Activated CD4-positive, alpha-beta memory T cell treated with anti-CD3 and anti-CD28 coated beads, Interleukin-2, amount 10 ng/mL, durations not matched to agents 7 days and 5 days (primary cell): ENCODE measurements around the gene RAB8A. TPM values are rescaled to one million over a fixed set of nuclear protein-coding genes. Genes with fewer than 3 reads are reported as not detected.
"Not testable (repeated sequence)": the region's sequence is repeated elsewhere in the genome, so short reads cannot be mapped to it uniquely, and the experiment has no call there.

Experiments used
- CTCF ChIA-PET: fragments of 350-600 bp; sonication (Branson Sonifier 250); formaldehyde crosslinking; loops from one replicate; lab custom pipeline; 2021; ENCODE audit warnings: antibody characterized with exemption, inconsistent platforms; lab: Charles Lee
- POLR2A ChIA-PET: fragments of 350-600 bp; sonication (Branson Sonifier 250); formaldehyde crosslinking; loops from one replicate; lab custom pipeline; 2021; ENCODE audit warnings: antibody characterized with exemption; lab: Charles Lee
- DNase-seq: peaks from one replicate; pipeline ENCODE4 v3.0.0-alpha.2; 2020
- H3K27ac Mint-ChIP-seq: one replicate; pipeline ENCODE4 v1.8.0; 2021; ENCODE audit warnings: mild to moderate bottlenecking, mixed read lengths
- H3K27me3 Mint-ChIP-seq: one replicate; pipeline ENCODE4 v1.8.0; 2021; ENCODE audit warnings: mixed read lengths
- H3K36me3 Mint-ChIP-seq: one replicate; pipeline ENCODE4 v1.8.0; 2021; ENCODE audit warnings: low read depth, mixed read lengths
- H3K4me1 Mint-ChIP-seq: one replicate; pipeline ENCODE4 v1.8.0; 2021; ENCODE audit warnings: mixed read lengths
- H3K4me3 Mint-ChIP-seq: one replicate; pipeline ENCODE4 v1.8.0; 2021; ENCODE audit warnings: mild to moderate bottlenecking, mixed read lengths
- H3K9me3 Mint-ChIP-seq: one replicate; pipeline ENCODE4 v1.8.0; 2021; ENCODE audit warnings: mixed read lengths
- total RNA-seq, 2 experiments: library from RNA; stranded (reverse); gene quantifications; one replicate each; pipeline ENCODE4 v1.2.3, GENCODE V29; 2021

RAB8A gene
- total RNA-seq, 2 experiments from 2014 or later, result 141 to 147 TPM

DNA sequence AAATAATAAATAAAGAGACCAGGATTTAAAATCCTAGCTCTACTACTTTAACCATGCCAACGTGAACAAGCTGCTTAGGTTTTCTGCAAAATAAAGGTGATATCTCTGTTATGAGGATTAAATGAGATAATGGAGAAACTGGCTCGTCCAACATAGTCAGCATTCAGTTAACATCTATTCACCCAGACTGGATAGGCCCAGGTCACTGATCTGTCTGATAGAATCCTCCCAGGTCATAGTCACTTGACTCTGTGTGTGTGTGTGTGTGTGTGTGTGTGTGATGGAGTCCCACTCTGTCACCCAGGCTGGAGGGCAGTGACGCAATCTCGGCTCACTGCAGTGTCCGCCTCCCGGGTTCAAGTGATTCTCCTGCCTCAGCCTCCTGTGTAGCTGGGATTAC, 12.9 kb upstream of the RAB8A start:
- Mint-ChIP-seq H3K27ac (no peak overlapping the region), H3K4me3 (no peak overlapping the region), H3K4me1 (peaks cover 23% of the 10 kb centered on the region), H3K36me3 (peaks cover 91% of the 10 kb centered on the region), H3K9me3 (no peaks in the 10 kb centered on the region), H3K27me3 (no peaks in the 10 kb centered on the region)
- ChIA-PET POLR2A (interaction anchor here (2.4 to 8.2 kb wide), 3 partner anchors 10 to 28 kb away, joined by 7 to 105 read pairs (median 86); partner anchors contain the start of gene RAB8A), CTCF (interaction anchor here (1.1 to 2.6 kb wide), 3 partner anchors 12 to 15 kb away, joined by 4 to 18 read pairs (median 7); partner anchors contain the start of gene RAB8A)
- no peak for DNase-seq

DNA sequence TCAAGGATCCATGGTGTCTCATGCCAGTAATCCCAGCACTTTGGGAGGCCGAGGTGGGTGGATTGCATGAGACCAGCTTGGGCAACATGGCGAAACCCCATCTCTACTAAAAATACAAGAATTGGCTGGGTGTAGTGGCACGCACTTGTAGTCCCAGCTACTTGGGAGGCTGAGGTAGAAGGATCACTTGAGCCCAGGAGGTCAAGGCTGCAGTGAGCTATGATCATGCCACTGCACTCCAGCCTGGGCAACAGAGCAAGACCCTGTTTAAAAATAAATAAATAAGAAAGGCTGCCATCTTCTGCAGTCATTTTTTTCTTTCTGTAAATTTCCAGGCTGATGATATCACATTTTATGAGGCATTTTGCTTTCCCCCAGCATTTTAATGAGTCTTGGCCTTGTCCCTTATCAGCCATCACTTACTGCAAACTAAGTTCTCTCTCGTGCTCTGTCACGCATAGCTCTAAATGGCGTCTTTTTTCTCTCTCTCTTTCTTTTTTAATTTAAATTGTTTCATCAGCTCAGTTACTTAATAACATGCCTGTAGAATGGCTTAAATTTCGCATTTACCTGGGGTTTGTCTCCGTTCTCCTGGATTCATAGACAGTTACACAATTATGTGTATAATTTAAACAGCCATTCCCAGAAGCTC, 12.2 kb upstream of the RAB8A start:
- Mint-ChIP-seq H3K36me3 (peaks cover 86% of the 10 kb centered on the region), H3K4me1 (peaks cover 22% of the 10 kb centered on the region)
- not testable (repeated sequence) for H3K4me3 Mint-ChIP-seq, H3K27ac Mint-ChIP-seq, DNase-seq, H3K27me3 Mint-ChIP-seq, H3K9me3 Mint-ChIP-seq
- ChIA-PET CTCF (interaction anchor here (0.6 to 2.6 kb wide), 6 partner anchors 11 to 573 kb away, joined by 3 to 18 read pairs (median 4); partner anchors contain the start of gene RAB8A), POLR2A (interaction anchor here (1.0 to 8.2 kb wide), 5 partner anchors 8 to 29 kb away, joined by 3 to 105 read pairs (median 8); partner anchors contain the start of gene RAB8A)

DNA sequence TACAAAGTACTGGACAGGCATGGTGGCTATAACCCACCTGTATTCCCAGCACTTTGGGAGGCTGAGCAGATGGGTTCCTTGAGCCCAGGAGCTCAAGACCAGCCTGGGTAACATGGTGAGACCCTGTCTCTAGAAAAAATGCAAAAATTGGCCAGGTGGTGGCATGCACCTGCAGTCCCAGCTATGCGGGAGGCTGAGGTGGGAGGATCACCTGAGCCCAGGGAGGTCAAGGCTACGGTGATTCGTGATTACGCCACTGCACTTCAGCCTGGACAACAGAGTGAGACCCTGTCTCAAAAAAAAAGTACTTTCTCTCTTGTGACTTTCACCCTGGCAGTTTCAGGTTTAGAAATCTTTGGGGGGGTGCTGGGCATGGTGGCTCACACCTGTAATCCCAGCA, 11.2 kb upstream of the RAB8A start:
- Mint-ChIP-seq H3K36me3 (peaks cover 80% of the 10 kb centered on the region), H3K9me3 (no peaks in the 10 kb centered on the region), H3K4me1 (peaks cover 15% of the 10 kb centered on the region), H3K27ac (no peak overlapping the region), H3K4me3 (no peak overlapping the region), H3K27me3 (no peaks in the 10 kb centered on the region)
- CTCF ChIA-PET, result interaction anchor here (1.6 to 2.6 kb wide), 3 partner anchors 10 to 38 kb away, joined by 3 to 18 read pairs (median 7); partner anchors contain the start of gene RAB8A
- no peak for DNase-seq
- POLR2A ChIA-PET, result interaction anchor here (1.2 to 8.2 kb wide), 4 partner anchors 8 to 30 kb away, joined by 3 to 86 read pairs (median 6); partner anchors contain the start of gene RAB8A

DNA sequence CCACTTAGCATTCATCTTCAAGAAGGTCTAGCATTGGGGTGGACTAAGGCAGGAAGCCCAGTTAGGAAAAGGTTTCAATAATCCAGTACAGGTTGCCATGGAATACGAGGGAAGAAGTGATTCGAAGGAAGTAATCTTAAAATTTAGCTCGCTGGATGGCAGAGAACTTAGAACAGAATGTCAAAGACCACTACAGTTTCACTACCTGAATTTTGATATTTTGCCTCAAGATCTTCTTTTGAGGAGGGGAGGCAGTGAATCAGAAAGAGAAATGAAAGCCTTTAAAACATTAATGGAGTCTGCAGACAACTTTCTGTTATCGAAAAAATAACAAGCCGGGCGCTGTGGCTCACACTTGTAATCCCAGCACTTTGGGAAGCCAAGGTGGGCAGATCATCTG, 7.0 kb upstream of the RAB8A start:
- H3K27ac Mint-ChIP-seq, result peak overlapping the region; percentile 35
- ChIA-PET POLR2A (interaction anchor here (1.2 to 10.6 kb wide), 6 partner anchors 7 to 29 kb away, joined by 3 to 86 read pairs (median 6); partner anchors contain the start of gene TPM4), CTCF (interaction anchor here (0.7 to 1.5 kb wide), 2 partner anchors 9 to 10 kb away, joined by 3 read pairs; no protein-coding TSS in a partner anchor)
- no peak for DNase-seq
- no peak overlapping the region for H3K4me3 Mint-ChIP-seq
- H3K4me1 Mint-ChIP-seq, result peaks cover 7% of the 10 kb centered on the region
- no peaks in the 10 kb centered on the region for H3K9me3 Mint-ChIP-seq
- H3K27me3 Mint-ChIP-seq, result no peaks in the 10 kb centered on the region
- peaks cover 44% of the 10 kb centered on the region for H3K36me3 Mint-ChIP-seq

DNA sequence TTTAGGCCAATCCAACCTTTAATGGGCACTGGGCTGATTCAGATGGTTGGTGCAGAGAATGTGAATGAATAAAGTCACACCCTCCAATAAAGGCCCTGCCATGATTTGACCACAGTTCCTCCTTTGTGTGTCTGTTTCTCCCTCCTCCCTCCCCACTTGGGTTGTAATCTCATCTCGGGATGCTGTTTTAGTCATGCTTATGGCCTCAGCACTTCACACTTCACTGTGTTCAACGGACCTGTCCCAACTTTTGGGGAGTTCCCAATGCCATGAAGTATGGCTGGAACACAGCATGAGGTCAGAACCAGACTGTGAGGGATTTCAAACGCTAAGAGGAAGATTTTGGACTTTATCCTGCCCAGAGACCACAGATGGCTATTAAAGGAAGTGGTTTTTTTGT, 5.6 kb upstream of the RAB8A start:
- peaks cover 10% of the 10 kb centered on the region for H3K4me1 Mint-ChIP-seq
- no peak for DNase-seq
- POLR2A ChIA-PET, result interaction anchor here (0.9 to 10.6 kb wide), 3 partner anchors 8 to 28 kb away, joined by 4 to 86 read pairs (median 73); partner anchors contain the start of gene TPM4
- CTCF ChIA-PET, result interaction anchor here (1.3 kb wide), 1 partner anchor 36 kb away, joined by 3 read pairs; no protein-coding TSS in a partner anchor
- no peaks in the 10 kb centered on the region for H3K27me3 Mint-ChIP-seq
- H3K4me3 Mint-ChIP-seq, result no peak overlapping the region
- peaks cover 30% of the 10 kb centered on the region for H3K36me3 Mint-ChIP-seq
- no peaks in the 10 kb centered on the region for H3K9me3 Mint-ChIP-seq
- H3K27ac Mint-ChIP-seq, result peak overlapping the region; percentile 47

DNA sequence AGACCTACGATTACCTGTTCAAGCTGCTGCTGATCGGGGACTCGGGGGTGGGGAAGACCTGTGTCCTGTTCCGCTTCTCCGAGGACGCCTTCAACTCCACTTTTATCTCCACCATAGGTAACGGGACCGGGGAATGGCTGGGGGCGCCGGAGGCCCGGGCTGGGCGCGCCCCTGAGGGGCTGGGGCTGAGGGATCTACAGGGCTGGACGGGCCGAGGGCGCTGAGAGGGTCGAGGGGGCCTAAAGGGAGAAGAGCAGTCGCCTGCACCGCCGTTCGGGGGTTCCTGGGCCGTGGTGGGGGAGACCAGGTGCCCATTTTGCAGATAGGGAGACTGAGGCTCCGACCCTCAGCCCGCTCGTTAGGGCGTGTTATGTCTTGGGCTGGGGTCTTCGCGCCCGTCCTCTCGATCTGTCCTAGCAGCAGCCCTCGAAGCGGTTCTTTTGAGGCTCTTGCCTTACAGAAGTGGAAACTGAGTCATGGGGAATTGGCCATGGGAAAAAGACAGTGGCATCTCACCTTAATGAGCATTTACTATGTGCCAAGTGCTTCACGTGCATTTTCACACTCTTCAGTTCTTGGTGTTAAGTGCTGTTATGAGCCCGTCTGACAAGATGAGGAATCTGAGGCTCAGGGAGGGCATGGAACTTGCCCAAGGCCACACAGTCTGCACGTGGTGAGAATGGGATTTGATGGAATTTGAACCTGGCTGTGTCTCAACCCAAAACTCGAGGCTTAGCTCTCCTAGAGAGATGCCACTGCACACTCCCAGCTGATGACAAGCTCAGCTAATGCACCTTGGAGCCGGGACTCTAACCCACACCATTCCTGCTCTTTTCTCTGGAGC, 442 bp downstream of the RAB8A start:
- H3K36me3 Mint-ChIP-seq, result peaks cover 33% of the 10 kb centered on the region
- CTCF ChIA-PET, result interaction anchor here (1.1 to 3.1 kb wide), 11 partner anchors 13 to 73 kb away, joined by 3 to 18 read pairs (median 5); partner anchors contain the start of genes FAM32A, HSH2D and TPM4

DNA sequence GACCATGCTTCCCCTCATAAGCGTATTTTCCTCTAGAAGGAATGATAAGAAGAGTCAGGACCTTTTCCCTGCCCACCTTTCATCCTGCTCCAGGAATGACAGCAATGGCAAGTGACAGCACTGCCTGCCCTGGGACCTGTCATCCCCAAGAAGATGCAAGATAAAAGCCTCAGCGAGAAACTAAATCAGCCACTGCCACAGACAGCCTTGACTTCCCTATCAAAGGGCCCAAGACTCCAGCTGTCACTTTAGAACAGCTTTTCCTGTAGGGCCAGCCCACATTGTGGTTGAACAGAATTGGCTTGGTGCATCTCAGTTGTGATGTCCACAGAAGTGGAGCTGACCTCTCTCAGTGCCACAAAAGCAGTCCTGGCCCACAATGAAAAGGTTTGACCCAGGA, 1.1 kb downstream of the RAB8A start:
- Mint-ChIP-seq H3K9me3 (no peaks in the 10 kb centered on the region), H3K4me3 (peak overlapping the region; percentile 99), H3K36me3 (peaks cover 38% of the 10 kb centered on the region), H3K4me1 (peaks cover 56% of the 10 kb centered on the region), H3K27me3 (no peaks in the 10 kb centered on the region), H3K27ac (peak overlapping the region; percentile 96)
- ChIA-PET CTCF (interaction anchor here (0.7 to 1.5 kb wide), 7 partner anchors 17 to 72 kb away, joined by 3 to 5 read pairs (median 3); partner anchors contain the start of genes FAM32A, HSH2D and TPM4), POLR2A (interaction anchor here (0.9 to 10.6 kb wide), 7 partner anchors 9 to 73 kb away, joined by 3 to 86 read pairs (median 12); partner anchors contain the start of genes FAM32A, HSH2D and TPM4)
- DNase-seq, result no peak

More for the DNA sequence above, 442 bp downstream of the RAB8A start:
- Mint-ChIP-seq H3K27ac (peak overlapping the region; percentile 96), H3K9me3 (no peaks in the 10 kb centered on the region), H3K4me3 (peak overlapping the region; percentile 99), H3K27me3 (no peaks in the 10 kb centered on the region), H3K4me1 (peaks cover 50% of the 10 kb centered on the region)
- POLR2A ChIA-PET, result interaction anchor here (0.9 to 10.6 kb wide), 17 partner anchors 8 to 733 kb away, joined by 3 to 86 read pairs (median 6); partner anchors contain the start of genes FAM32A, HSH2D, KLF2 and TPM4
- DNase-seq, result no peak

DNA sequence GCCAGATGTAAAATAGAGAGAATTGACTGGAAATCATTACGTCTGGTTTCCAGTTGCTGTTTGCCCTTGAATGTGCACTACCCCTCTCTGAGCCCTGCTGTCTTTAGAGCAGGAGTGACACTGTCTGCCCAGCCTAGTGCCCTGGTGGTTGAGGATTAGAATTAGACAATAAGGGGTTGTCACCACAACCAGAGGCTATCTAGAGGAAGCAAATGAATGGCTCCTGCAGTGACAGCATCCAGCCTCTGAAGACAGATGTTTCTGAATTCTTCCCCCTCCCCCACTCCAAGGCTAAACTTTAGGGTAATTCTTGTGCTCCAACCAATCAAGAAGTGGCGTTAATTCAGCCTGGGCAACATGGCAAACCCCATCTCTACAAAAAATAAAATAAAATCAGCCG, 2.0 kb downstream of the RAB8A start:
- CTCF ChIA-PET, result interaction anchor here (1.1 to 1.4 kb wide), 4 partner anchors 18 to 38 kb away, joined by 3 read pairs; partner anchors contain the start of genes HSH2D and TPM4
- Mint-ChIP-seq H3K36me3 (peaks cover 47% of the 10 kb centered on the region), H3K9me3 (no peaks in the 10 kb centered on the region), H3K4me3 (peak overlapping the region; percentile 59), H3K27me3 (no peaks in the 10 kb centered on the region), H3K27ac (peak overlapping the region; percentile 72), H3K4me1 (peaks cover 66% of the 10 kb centered on the region)
- POLR2A ChIA-PET, result interaction anchor here (1.4 to 10.6 kb wide), 5 partner anchors 10 to 43 kb away, joined by 6 to 86 read pairs (median 25); partner anchors contain the start of genes HSH2D and TPM4
- DNase-seq, result no peak

DNA sequence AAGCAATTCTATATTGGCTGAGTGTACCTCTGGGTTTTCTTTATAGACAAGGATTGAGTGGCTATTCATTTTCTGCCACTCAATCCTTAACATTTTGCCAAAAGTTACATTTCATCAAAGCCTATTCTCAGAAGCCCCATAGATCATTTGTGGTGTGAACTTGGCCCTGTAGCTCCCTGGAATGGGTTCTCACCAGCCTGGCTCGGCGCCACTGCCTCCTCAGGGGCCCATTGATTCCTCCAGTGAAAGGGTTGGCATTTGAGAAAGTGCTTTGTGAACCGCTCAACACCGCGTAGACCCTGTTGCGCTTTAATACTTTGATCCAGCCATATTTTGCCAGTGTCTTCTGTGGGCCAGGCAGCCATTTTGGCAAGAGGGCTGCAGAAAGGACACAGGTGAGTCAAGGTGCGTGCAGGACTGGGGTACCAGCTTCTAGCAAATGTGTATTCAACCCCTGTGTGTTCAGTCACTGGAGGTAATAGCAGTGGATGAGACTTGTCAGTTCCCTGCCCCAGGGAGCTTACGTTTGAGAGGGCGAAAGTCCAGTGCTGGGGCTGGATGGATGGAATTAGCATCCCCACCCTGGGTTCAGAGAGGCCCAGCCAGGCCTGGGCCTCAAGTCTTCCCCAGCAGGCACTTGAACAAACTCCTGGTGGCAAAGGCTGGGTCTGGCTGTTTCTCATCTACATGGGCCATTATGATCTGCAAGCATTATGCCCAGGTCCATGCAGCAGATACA, 3.8 kb downstream of the RAB8A start:
- Mint-ChIP-seq H3K27me3 (no peaks in the 10 kb centered on the region), H3K27ac (peak overlapping the region; percentile 41), H3K9me3 (no peaks in the 10 kb centered on the region), H3K4me3 (no peak overlapping the region), H3K4me1 (peaks cover 82% of the 10 kb centered on the region), H3K36me3 (peaks cover 61% of the 10 kb centered on the region)
- DNase-seq, result no peak
- POLR2A ChIA-PET, result interaction anchor here (0.9 to 3.4 kb wide), 9 partner anchors 18 to 79 kb away, joined by 3 to 21 read pairs (median 4); partner anchors contain the start of genes FAM32A, HSH2D and TPM4
- CTCF ChIA-PET, result interaction anchor here (0.7 kb wide), 1 partner anchor 16 kb away, joined by 3 read pairs; no protein-coding TSS in a partner anchor

DNA sequence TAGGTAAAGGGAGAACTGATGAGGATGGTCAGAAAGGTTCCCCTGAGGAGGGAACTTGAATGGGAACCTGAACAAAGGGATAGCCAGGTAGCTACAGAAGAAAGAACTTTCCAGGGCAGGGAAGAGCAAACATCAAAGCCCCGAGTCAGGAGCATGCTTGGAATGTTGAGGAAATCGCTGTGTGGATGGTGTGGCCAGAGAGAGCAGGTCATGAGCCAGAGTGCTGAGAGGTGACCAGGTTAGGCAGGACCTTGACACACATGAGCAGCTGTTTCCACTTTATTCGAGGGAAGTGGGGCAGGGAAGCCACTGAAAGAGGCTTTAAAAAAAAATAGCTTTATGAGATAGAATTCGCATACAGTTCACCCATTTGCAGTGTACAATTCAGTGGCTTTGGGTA, 4.4 kb downstream of the RAB8A start:
- Mint-ChIP-seq H3K9me3 (no peaks in the 10 kb centered on the region), H3K4me1 (peaks cover 82% of the 10 kb centered on the region), H3K36me3 (peaks cover 62% of the 10 kb centered on the region), H3K27ac (peak overlapping the region; percentile 41), H3K27me3 (no peaks in the 10 kb centered on the region), H3K4me3 (no peak overlapping the region)
- POLR2A ChIA-PET, result interaction anchor here (0.9 to 3.4 kb wide), 6 partner anchors 17 to 42 kb away, joined by 3 to 21 read pairs (median 4); partner anchors contain the start of gene TPM4
- CTCF ChIA-PET, result interaction anchor here (0.7 kb wide), 1 partner anchor 16 kb away, joined by 3 read pairs; no protein-coding TSS in a partner anchor
- DNase-seq, result no peak

DNA sequence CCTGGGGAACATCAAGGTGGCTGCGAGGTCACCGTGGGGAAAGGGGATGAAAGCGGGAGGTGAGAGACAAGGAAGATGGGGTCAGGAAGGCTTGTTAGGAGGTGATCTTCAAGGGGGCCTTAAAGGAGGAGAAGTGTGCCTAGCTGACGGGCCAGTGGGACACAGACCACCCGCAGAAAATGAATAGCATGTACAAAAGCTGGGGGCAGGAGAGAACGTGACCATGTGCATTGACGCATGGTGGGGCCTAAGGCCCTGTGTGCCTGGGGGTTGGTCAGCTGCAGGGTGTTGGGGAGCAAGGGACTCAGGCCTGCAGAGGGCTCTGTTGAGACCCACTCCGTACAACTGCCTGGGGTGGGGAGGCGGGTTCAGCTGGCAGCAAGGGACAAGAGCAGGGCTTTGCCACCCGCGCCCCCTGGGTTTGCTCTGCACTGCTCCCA, 5.9 kb downstream of the RAB8A start:
- ChIA-PET POLR2A (interaction anchor here (0.7 to 3.5 kb wide), 14 partner anchors 19 to 654 kb away, joined by 3 to 32 read pairs (median 4); partner anchors contain the start of genes FAM32A, HSH2D and TPM4), CTCF (interaction anchor here (0.5 to 2.7 kb wide), 13 partner anchors 8 to 76 kb away, joined by 3 to 10 read pairs (median 4); partner anchors contain the start of genes FAM32A and HSH2D)
- H3K9me3 Mint-ChIP-seq, result no peaks in the 10 kb centered on the region
- peaks cover 81% of the 10 kb centered on the region for H3K4me1 Mint-ChIP-seq
- no peaks in the 10 kb centered on the region for H3K27me3 Mint-ChIP-seq
- DNase-seq, result peak; percentile 22
- H3K4me3 Mint-ChIP-seq, result peak overlapping the region; percentile 33
- H3K36me3 Mint-ChIP-seq, result peaks cover 70% of the 10 kb centered on the region
- peak overlapping the region; percentile 99 for H3K27ac Mint-ChIP-seq
